Neural progenitor cell (in vitro differentiated cells): Measurements from ENCODE around the gene SEMA4D. TPM values are rescaled to one million over a fixed set of nuclear protein-coding genes. Genes with fewer than 3 reads are reported as not detected.

Experiments used
- DNase-seq: peaks from one replicate; pipeline ENCODE4 v3.0.0-alpha.2; 2016; ENCODE audit warnings: low spot score
- H2AFZ ChIP-seq: fragments of 200-600 bp; sonication (generic); replicated peaks from 2 replicates; pipeline ENCODE4 v1.6.1; 2016; ENCODE audit warnings: antibody characterized with exemption
- H3F3A ChIP-seq: fragments of 200-600 bp; sonication (generic); 2 replicates; pipeline ENCODE4 v1.6.1; 2016; ENCODE audit warnings: antibody characterized with exemption, low read depth
- H3K27ac ChIP-seq: fragments of 200-600 bp; sonication (generic); 2 replicates; pipeline ENCODE4 v1.5.1; 2016; ENCODE audit warnings: mild to moderate bottlenecking
- H3K27me3 ChIP-seq: fragments of 200-600 bp; sonication (generic); 2 replicates; pipeline ENCODE4 v1.6.1; 2016; ENCODE audit warnings: mild to moderate bottlenecking, moderate library complexity
- H3K36me3 ChIP-seq: fragments of 200-600 bp; sonication (generic); 2 replicates; pipeline ENCODE4 v1.5.1; 2016
- H3K4me1 ChIP-seq: fragments of 200-600 bp; sonication (generic); 2 replicates; pipeline ENCODE4 v1.6.1; 2016; ENCODE audit warnings: mixed run types
- H3K4me2 ChIP-seq: fragments of 200-600 bp; sonication (generic); 2 replicates; pipeline ENCODE4 v1.6.1; 2016
- H3K4me3 ChIP-seq: fragments of 200-600 bp; sonication (generic); 2 replicates; pipeline ENCODE4 v1.5.1; 2016
- H3K79me2 ChIP-seq: fragments of 200-600 bp; sonication (generic); 2 replicates; pipeline ENCODE4 v1.6.1; 2016; ENCODE audit warnings: low read depth
- H3K9ac ChIP-seq: fragments of 200-600 bp; sonication (generic); 2 replicates; pipeline ENCODE4 v1.6.1; 2016
- H3K9me3 ChIP-seq: fragments of 200-600 bp; sonication (generic); 2 replicates; pipeline ENCODE4 v1.5.1; 2016; ENCODE audit warnings: low read depth
- H4K20me1 ChIP-seq: fragments of 200-600 bp; sonication (generic); 2 replicates; pipeline ENCODE4 v1.6.1; 2016; ENCODE audit warnings: low read depth
- H3K27ac Mint-ChIP-seq: 3 replicates; pipeline ENCODE4 v1.8.0; 2021; ENCODE audit warnings: mixed read lengths
- H3K27me3 Mint-ChIP-seq: 2 replicates; pipeline ENCODE4 v1.8.0; 2022; ENCODE audit warnings: low read depth, mild to moderate bottlenecking, inconsistent platforms, moderate library complexity, mixed read lengths; ENCODE audit not compliant: insufficient read depth
- H3K36me3 Mint-ChIP-seq: 3 replicates; pipeline ENCODE4 v1.8.0; 2021; ENCODE audit warnings: mixed read lengths
- H3K4me1 Mint-ChIP-seq: 3 replicates; pipeline ENCODE4 v1.8.0; 2021; ENCODE audit warnings: mixed read lengths
- H3K4me3 Mint-ChIP-seq: 3 replicates; pipeline ENCODE4 v1.8.0; 2021; ENCODE audit warnings: mild to moderate bottlenecking, moderate library complexity, mixed read lengths
- H3K9me3 Mint-ChIP-seq: 3 replicates; pipeline ENCODE4 v1.8.0; 2020; ENCODE audit warnings: mixed read lengths
- EZH2 ChIP-seq: fragments of 200-600 bp; sonication (generic); IDR thresholded peaks from 2 replicates; pipeline ENCODE4 v1.6.1; 2017; ENCODE audit warnings: antibody characterized with exemption, mild to moderate bottlenecking, moderate library complexity
- EZH2phosphoT487 ChIP-seq: fragments of 200-600 bp; sonication (generic); IDR thresholded peaks from 2 replicates; pipeline ENCODE4 v1.6.1; 2017; ENCODE audit warnings: antibody characterized with exemption
- total RNA-seq: library from RNA; depleted of rRNA; stranded (reverse); fragments of >200 nt; gene quantifications from 2 replicates; pipeline ENCODE4 v1.2.3, GENCODE V29; 2015; ENCODE audit warnings: low replicate concordance
- TF ChIP-seq, protein P1 (sequence below): fragments of 200-600 bp; sonication (generic); IDR thresholded peaks from 2 replicates; pipeline ENCODE4 v1.5.1; 2017; ENCODE audit warnings: antibody characterized with exemption, mild to moderate bottlenecking

SEMA4D gene
- total RNA-seq, 1 donor from 2014 or later = 19.1 TPM

DNA sequence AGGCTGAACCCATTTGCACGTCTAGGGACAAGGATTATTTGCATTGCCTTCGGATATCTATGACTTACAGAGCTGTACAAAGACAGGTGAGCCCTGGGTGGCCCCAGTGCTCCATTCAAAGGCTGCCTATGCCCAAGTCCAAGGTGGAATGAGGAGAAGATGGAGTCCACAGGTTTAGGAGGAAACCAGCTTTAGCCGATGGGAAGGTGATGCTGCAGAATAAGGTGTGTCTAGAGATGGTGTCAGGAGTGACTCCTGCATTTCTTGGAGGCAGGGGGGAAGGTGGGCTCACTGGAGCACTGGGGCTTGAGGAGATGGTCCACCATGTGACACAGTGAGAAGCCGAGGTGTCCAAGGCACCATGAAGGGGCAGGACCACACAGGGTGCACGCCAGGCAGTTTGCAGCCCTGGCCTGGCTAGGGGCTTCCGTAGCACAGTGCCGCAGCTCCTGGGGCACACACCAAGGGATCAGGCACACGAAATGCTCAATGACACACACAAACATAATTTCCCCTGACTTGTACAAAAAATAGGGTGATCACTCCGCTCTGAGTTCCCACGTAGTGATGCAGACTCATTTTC is 32.1 kb downstream of the SEMA4D start:
- Histone ChIP-seq H3K27me3 (no peaks in the 10 kb centered on the region), H3K9me3 (no peaks in the 10 kb centered on the region), H3K4me3 (no peak overlapping the region), H3K79me2 (peaks cover 83% of the 10 kb centered on the region), H3K9ac (no peak overlapping the region), H2AFZ (no peak overlapping the region), H3K4me1 (peaks cover 44% of the 10 kb centered on the region), H3F3A (peaks cover 13% of the 10 kb centered on the region), H3K36me3 (no peaks in the 10 kb centered on the region), H3K27ac (no peak overlapping the region), H3K4me2 (no peak overlapping the region), H4K20me1 (peaks cover 75% of the 10 kb centered on the region)
- peaks cover 47% of the 10 kb centered on the region for H3K4me1 Mint-ChIP-seq
- H3K36me3 Mint-ChIP-seq = peaks cover 3% of the 10 kb centered on the region
- H3K27me3 Mint-ChIP-seq = no peaks in the 10 kb centered on the region
- H3K9me3 Mint-ChIP-seq = no peaks in the 10 kb centered on the region
- no peak for TF ChIP-seq EZH2phosphoT487
- TF ChIP-seq, protein P1, sequence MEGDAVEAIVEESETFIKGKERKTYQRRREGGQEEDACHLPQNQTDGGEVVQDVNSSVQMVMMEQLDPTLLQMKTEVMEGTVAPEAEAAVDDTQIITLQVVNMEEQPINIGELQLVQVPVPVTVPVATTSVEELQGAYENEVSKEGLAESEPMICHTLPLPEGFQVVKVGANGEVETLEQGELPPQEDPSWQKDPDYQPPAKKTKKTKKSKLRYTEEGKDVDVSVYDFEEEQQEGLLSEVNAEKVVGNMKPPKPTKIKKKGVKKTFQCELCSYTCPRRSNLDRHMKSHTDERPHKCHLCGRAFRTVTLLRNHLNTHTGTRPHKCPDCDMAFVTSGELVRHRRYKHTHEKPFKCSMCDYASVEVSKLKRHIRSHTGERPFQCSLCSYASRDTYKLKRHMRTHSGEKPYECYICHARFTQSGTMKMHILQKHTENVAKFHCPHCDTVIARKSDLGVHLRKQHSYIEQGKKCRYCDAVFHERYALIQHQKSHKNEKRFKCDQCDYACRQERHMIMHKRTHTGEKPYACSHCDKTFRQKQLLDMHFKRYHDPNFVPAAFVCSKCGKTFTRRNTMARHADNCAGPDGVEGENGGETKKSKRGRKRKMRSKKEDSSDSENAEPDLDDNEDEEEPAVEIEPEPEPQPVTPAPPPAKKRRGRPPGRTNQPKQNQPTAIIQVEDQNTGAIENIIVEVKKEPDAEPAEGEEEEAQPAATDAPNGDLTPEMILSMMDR = no peak
- TF ChIP-seq EZH2 = no peak
- DNase-seq = no peak
- no peak overlapping the region for H3K4me3 Mint-ChIP-seq
- H3K27ac Mint-ChIP-seq = no peak overlapping the region

GRCh38 chr9:89465001-89465451 is 32.9 kb downstream of the SEMA4D start:
- Histone ChIP-seq H4K20me1 (peaks cover 76% of the 10 kb centered on the region), H3K79me2 (peaks cover 75% of the 10 kb centered on the region), H3K4me3 (no peak overlapping the region), H3K4me1 (peaks cover 41% of the 10 kb centered on the region), H3K4me2 (no peak overlapping the region), H3K9ac (no peak overlapping the region), H3K9me3 (no peaks in the 10 kb centered on the region), H3K27ac (no peak overlapping the region), H2AFZ (no peak overlapping the region), H3K27me3 (no peaks in the 10 kb centered on the region), H3F3A (peaks cover 13% of the 10 kb centered on the region), H3K36me3 (no peaks in the 10 kb centered on the region)
- no peaks in the 10 kb centered on the region for H3K9me3 Mint-ChIP-seq
- no peak overlapping the region for H3K4me3 Mint-ChIP-seq
- H3K27ac Mint-ChIP-seq = no peak overlapping the region
- TF ChIP-seq, protein P1 = no peak
- no peak for TF ChIP-seq EZH2phosphoT487
- no peak for TF ChIP-seq EZH2
- no peak for DNase-seq
- H3K27me3 Mint-ChIP-seq = no peaks in the 10 kb centered on the region
- peaks cover 3% of the 10 kb centered on the region for H3K36me3 Mint-ChIP-seq
- H3K4me1 Mint-ChIP-seq = peaks cover 54% of the 10 kb centered on the region

GRCh38 chr9:89464300-89464901 is 33.5 kb downstream of the SEMA4D start:
- no peaks in the 10 kb centered on the region for H3K27me3 ChIP-seq
- no peak overlapping the region for H3K27ac ChIP-seq
- TF ChIP-seq EZH2phosphoT487 (no peak), EZH2 (no peak)
- no peaks in the 10 kb centered on the region for H3K9me3 ChIP-seq
- Mint-ChIP-seq H3K4me3 (no peak overlapping the region), H3K27ac (no peak overlapping the region), H3K9me3 (no peaks in the 10 kb centered on the region), H3K27me3 (no peaks in the 10 kb centered on the region), H3K4me1 (peaks cover 60% of the 10 kb centered on the region), H3K36me3 (peaks cover 3% of the 10 kb centered on the region)
- H3K79me2 ChIP-seq = peaks cover 68% of the 10 kb centered on the region
- H3F3A ChIP-seq = peaks cover 12% of the 10 kb centered on the region
- no peaks in the 10 kb centered on the region for H3K36me3 ChIP-seq
- peaks cover 76% of the 10 kb centered on the region for H4K20me1 ChIP-seq
- H3K4me3 ChIP-seq = no peak overlapping the region
- peaks cover 40% of the 10 kb centered on the region for H3K4me1 ChIP-seq
- no peak overlapping the region for H3K9ac ChIP-seq
- no peak overlapping the region for H3K4me2 ChIP-seq
- DNase-seq = no peak
- H2AFZ ChIP-seq = no peak overlapping the region
